GM21619 (cell line): ENCODE measurements around the gene RAB34.

ENCODE experiments used
- ATAC-seq: cut with Tn5 transposase; IDR thresholded peaks from one replicate; pipeline ENCODE4 v1.9.1; 2021; ENCODE audit not compliant: unreplicated experiment

The RAB34 gene

GRCh38 chr17:28712705-28713415 is 4.8 kb downstream of the RAB34 start:
- no peak for ATAC-seq

GRCh38 chr17:28712032-28712704 is 5.5 kb downstream of the RAB34 start:
- no peak for ATAC-seq

DNA sequence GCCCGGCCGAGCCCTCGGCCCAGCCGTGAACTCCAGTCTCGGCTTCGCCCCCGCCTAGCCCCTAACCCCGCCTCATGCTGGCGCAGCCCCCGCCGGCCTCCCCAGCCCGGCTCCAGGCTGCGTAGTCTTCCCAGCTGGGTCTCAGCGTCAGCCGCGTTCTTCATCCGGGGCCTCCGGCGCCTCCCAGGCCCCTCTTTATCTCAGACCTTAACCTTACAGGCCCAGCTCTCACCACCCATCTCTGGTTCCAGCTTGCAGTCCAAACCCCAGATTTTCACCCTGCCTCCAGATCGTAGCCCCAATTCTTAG is 6.0 kb downstream of the RAB34 start, which contains the start of gene PROCA1:
Gene PROCA1, minus strand, starts transcription at position 166 of the 309 bp plus-strand sequence. CDS start 228 bp downstream, outside the sequence.
- ATAC-seq, result no peak

GRCh38 chr17:28710861-28711722 is 6.6 kb downstream of the RAB34 start:
- peak; percentile 71 for ATAC-seq

GRCh38 chr17:28707339-28707720 is 10.3 kb downstream of the RAB34 start:
- ATAC-seq, result no peak

DNA sequence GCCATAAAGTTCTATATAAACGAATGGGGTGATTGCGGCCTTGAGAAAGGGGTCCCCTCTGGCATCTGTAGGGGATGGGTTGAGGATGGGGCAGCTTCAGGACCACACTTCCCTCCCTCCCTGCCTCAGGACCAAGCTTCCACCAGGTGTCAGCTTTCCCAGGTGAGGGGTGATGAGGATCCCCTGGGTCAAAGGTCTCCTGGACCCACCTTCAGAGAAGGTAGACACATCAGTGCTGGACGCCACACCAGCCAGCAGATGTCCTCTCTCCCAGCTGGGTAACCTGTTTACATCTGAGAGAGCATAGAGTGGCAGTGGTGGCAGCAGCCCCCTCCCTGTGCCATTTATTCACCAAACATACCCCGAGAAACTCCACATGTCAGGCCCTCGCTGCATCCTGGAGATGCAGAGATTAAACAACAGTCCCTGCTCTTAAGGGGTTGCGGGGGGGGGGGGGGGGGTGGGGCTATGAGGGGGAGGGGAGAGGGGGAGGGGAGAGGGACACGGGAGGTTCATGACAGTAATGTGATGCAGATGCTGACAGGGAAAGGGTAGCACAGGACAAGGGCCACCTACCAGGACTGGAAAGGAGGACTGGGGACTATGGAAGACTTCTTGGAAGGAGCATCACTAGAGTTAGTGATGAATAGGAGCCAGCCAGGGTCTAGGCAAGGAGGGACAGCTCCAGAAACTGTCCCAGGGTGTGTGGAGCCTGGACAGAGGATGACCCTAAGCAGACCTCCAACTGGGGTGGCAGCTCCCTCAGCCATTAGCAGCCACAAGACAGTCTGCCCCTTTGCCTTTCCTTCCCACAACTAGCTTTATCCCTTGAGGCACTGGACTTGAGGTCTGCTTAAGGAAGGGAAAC is 11.0 kb downstream of the RAB34 start:
- no peak for ATAC-seq

GRCh38 chr17:28705728-28706334 is 11.8 kb downstream of the RAB34 start:
- no peak for ATAC-seq

- ATAC-seq, result no peak
Observed at GRCh38 chr17:28705074-28705659, 12.5 kb downstream of the RAB34 start.

GRCh38 chr17:28704219-28704858 is 13.3 kb downstream of the RAB34 start:
- no peak for ATAC-seq

GRCh38 chr17:28703552-28704218 is 14.0 kb downstream of the RAB34 start:
- ATAC-seq, result no peak

DNA sequence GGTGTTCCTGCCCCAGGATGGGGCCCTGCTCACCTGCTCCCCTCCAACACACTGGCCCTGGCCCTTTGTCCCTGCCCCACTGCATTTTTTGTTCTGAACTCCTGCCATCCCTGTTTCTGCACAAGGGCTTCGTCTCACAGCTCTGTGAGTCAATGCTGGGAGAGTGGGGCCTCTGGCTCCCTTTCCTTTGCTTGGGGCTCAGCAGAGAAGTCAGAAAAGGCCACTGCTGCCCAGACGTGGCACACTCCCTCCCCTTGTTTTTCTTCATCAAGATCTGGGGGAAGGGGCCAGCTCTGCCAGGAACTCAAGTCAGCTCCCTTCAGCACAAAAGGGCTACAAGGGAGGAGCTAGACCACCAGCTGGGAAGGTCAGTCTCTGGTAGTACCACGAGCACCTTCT is 14.9 kb downstream of the RAB34 start:
- ATAC-seq, result no peak

GRCh38 chr17:28702026-28702751 is 15.5 kb downstream of the RAB34 start:
- no peak for ATAC-seq

GRCh38 chr17:28700830-28701492 is 16.7 kb downstream of the RAB34 start:
- no peak for ATAC-seq

- no peak for ATAC-seq
Observed at GRCh38 chr17:28700278-28700677, 17.4 kb downstream of the RAB34 start.

GRCh38 chr17:28698253-28698941 is 19.3 kb downstream of the RAB34 start:
- ATAC-seq, result no peak

- ATAC-seq, result no peak
Observed at GRCh38 chr17:28693869-28694268, 23.8 kb downstream of the RAB34 start.

DNA sequence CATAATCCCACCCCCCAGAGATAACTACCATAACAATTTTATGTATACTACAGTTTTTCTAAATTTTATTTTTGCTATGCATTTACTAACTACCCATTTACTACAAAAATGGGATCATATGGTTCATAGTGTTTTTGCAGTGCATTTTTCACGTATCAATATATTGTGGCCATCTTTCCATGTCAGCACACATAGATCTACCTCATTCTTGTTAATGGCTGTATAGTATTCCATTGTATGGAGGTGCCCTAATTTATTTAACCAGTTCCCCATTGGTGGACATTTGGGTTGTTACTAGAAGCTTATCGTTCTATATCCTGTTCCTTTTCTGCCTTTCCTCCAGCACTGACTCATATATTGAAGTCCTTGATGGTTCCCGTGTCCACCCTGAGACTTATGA is 28.7 kb downstream of the RAB34 start:
- no peak for ATAC-seq
